Skeletal muscle satellite cell (primary cell): Measurements from ENCODE around the gene ATP8A2.

Experiments used
- H3K27me3 ChIP-seq: 2 replicates; pipeline ENCODE4 v1.7.0; 2013; ENCODE audit warnings: low read length; ENCODE audit not compliant: control insufficient read depth, insufficient read depth
- H3K36me3 ChIP-seq: 2 replicates; pipeline ENCODE4 v1.7.0; 2013; ENCODE audit warnings: mild to moderate bottlenecking, control low read depth, low read length; ENCODE audit not compliant: insufficient read depth
- H3K4me1 ChIP-seq: 2 replicates; pipeline ENCODE4 v1.7.0; 2013; ENCODE audit warnings: low read length; ENCODE audit not compliant: control insufficient read depth, insufficient read depth
- H3K4me2 ChIP-seq: 2 replicates; pipeline ENCODE4 v1.7.0; 2013; ENCODE audit warnings: mild to moderate bottlenecking, low read length
- H3K4me3 ChIP-seq: 2 replicates; pipeline ENCODE4 v1.7.0; 2013; ENCODE audit warnings: low read length
- H3K9ac ChIP-seq: 2 replicates; pipeline ENCODE4 v1.7.0; 2013; ENCODE audit warnings: mild to moderate bottlenecking, low read depth, low read length, moderate library complexity
- H3K9me3 ChIP-seq: replicated peaks from 2 replicates; pipeline ENCODE4 v1.7.0; 2013; ENCODE audit warnings: mild to moderate bottlenecking, control low read depth, low read length

ATP8A2 gene

DNA sequence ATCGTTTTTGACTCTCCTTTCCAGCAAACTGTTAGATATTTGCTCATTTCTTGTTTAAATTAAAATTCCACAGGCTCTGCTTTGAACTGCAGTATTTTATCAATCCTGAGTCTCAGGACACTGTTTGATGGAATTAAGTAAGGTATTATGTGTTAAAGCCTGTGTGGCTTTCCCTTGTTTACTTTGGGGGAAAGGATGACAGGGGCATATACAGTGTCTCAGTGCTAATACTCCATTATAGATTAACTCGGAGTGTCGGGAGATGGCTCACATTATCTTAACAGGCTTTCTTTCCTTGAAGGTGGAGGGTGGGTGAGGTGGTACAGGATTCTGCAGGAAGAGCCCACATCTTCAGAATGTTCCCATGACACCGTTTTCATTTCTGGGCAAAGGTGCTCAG, 595.4 kb downstream of the ATP8A2 start:
- Histone ChIP-seq H3K4me3 (no peak overlapping the region), H3K4me2 (no peak overlapping the region)

DNA sequence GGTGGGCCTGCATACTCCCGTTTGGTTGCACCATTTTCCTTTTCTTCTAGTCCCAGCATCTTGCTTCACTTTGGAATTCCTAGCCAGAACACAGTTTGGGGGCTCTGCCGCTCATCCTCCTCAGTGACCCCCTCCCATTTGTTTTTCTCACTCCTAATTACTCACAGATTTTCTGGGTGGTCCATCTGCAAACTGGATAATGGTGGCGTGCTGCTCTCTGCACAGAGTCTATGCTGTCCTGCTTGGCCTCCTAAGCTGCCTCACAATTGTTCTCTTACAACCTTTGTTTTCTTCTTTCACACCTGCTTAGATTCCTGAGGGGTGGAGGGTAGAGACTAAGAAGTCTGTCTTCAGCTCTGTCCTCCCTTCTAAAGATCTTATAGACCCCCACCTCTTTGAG, 599.3 kb downstream of the ATP8A2 start:
- no peak overlapping the region for H3K4me2 ChIP-seq
- H3K36me3 ChIP-seq, result no peaks in the 10 kb centered on the region
- H3K9ac ChIP-seq, result no peak overlapping the region
- no peak overlapping the region for H3K4me3 ChIP-seq
- no peaks in the 10 kb centered on the region for H3K4me1 ChIP-seq
- no peaks in the 10 kb centered on the region for H3K9me3 ChIP-seq
- no peaks in the 10 kb centered on the region for H3K27me3 ChIP-seq

More for the DNA sequence above, 595.4 kb downstream of the ATP8A2 start:
- H3K4me1 ChIP-seq, result no peaks in the 10 kb centered on the region
- H3K9ac ChIP-seq, result no peak overlapping the region
- H3K27me3 ChIP-seq, result no peaks in the 10 kb centered on the region
- H3K9me3 ChIP-seq, result no peaks in the 10 kb centered on the region
- no peaks in the 10 kb centered on the region for H3K36me3 ChIP-seq

DNA sequence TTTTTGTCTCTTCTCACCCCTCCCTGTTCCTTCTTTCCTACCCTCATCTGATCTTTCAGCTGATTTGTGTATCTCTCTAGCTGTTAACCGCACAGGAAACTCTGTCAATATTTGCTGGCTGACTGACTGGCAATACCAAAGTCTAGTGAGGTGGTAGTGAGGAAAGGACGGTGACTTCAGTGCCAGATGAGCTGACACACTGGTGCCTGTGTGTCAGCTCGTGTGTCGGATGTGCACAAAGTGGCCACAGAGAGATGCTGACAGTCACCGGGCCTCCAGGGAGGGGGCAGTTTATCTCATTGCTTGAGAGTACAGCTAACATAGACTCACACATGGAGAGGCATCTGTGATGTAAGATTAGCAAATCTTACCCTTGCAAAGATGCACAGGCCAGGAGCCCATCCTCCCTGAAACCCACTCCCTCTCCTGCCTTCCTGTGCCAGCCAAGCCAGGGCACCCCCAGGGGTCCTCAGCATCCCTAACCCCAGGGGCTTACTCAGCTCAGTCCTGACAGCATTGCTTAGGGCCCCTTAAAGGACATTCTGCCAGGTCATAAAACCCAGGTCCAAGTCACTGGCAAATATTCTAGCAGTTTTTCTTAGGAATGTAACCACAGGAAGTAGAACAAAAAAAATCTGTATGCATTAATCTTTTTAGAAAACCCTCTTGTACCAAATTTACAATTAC, 599.8 kb downstream of the ATP8A2 start:
- Histone ChIP-seq H3K4me1 (no peaks in the 10 kb centered on the region), H3K9ac (no peak overlapping the region), H3K36me3 (no peaks in the 10 kb centered on the region), H3K4me2 (no peak overlapping the region), H3K27me3 (no peaks in the 10 kb centered on the region), H3K9me3 (no peaks in the 10 kb centered on the region), H3K4me3 (no peak overlapping the region)

DNA sequence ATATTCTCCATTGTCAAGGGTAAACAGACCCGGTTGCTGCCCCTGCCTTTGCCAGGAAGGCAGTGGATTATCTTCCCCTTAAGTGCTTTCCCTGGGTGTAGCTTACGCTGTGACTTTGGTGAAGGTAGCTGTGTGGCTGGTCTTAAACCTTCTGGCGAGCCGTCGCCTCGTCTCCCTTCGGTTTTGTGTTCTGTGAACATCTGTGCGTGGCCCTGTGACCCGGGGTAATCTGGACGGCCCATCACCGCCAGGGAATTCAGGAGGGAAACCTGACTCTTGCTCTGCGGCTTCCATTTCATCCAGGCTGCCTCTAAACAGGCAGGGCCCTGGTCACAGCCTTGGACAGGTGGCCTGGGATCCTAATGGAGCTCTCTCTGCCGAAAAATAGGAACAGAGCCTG, 601.3 kb downstream of the ATP8A2 start:
- Histone ChIP-seq H3K4me3 (no peak overlapping the region), H3K36me3 (no peaks in the 10 kb centered on the region), H3K27me3 (peaks cover 3% of the 10 kb centered on the region), H3K9me3 (no peaks in the 10 kb centered on the region), H3K4me1 (no peaks in the 10 kb centered on the region), H3K4me2 (no peak overlapping the region), H3K9ac (no peak overlapping the region)

DNA sequence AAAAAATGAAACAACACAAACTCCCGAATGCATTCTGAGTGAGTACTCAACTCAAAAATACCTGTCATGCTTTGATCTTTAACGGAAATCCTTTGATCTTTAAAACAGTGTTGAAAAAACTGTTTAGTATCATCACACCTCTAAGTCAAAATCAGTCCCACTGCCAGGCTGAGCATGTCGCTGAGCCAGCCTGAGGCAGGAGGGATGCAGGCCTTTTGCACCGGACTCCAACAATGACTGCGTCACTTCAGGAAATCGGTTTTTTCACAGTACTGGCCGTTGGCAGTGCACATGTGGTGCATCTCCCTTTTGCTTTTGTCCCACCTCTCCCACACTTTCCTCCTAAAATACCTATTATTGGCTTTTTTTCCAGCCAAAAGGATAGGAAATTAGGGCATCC, 601.8 kb downstream of the ATP8A2 start:
- no peaks in the 10 kb centered on the region for H3K9me3 ChIP-seq
- no peak overlapping the region for H3K9ac ChIP-seq
- H3K27me3 ChIP-seq, result peaks cover 3% of the 10 kb centered on the region
- no peaks in the 10 kb centered on the region for H3K4me1 ChIP-seq
- H3K36me3 ChIP-seq, result no peaks in the 10 kb centered on the region
- no peak overlapping the region for H3K4me2 ChIP-seq
- H3K4me3 ChIP-seq, result no peak overlapping the region

DNA sequence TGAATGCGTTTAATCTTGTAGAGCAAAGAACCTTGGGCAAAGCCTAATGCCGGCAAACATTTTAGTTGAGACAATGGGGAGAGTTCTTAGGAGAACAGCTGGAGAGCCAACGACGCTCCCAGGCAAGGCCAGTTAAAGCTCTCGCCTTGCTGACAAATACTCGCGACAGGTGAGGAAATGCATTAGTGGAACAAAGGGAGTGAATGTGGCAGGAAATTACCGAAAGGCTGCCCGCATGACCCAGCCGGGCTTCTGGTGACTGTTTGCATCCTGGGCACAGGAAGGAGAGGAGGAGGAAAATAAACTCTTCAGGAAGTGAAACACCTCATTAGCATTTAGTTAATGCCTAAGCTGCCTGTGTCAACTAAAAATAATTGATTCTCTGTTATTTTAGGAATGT, 605.4 kb downstream of the ATP8A2 start:
- peaks cover 3% of the 10 kb centered on the region for H3K27me3 ChIP-seq
- H3K9me3 ChIP-seq, result no peaks in the 10 kb centered on the region
- H3K4me2 ChIP-seq, result no peak overlapping the region
- no peaks in the 10 kb centered on the region for H3K4me1 ChIP-seq
- no peaks in the 10 kb centered on the region for H3K36me3 ChIP-seq
- no peak overlapping the region for H3K9ac ChIP-seq
- no peak overlapping the region for H3K4me3 ChIP-seq

DNA sequence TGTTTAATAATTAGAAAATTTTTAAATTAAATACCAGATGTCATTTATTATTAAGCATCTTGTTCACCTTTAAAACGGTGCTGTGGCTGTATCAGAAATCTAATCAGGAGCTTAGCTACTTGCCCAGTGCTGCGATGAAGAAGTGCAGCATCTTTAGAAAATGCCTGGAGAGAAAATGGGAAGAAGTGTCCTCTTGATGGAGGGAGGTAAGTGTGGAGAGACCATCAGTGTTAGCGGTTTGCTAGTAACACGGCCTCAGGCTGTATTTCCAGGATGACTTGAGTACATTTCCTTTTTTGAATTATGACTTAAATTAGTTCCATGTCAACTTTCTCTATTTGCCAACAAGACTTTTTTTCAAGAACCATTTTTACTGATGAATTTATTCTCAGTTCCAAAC, 605.9 kb downstream of the ATP8A2 start:
- H3K36me3 ChIP-seq, result no peaks in the 10 kb centered on the region
- no peak overlapping the region for H3K4me3 ChIP-seq
- H3K27me3 ChIP-seq, result peaks cover 3% of the 10 kb centered on the region
- H3K4me2 ChIP-seq, result no peak overlapping the region
- H3K4me1 ChIP-seq, result no peaks in the 10 kb centered on the region
- no peaks in the 10 kb centered on the region for H3K9me3 ChIP-seq
- no peak overlapping the region for H3K9ac ChIP-seq

DNA sequence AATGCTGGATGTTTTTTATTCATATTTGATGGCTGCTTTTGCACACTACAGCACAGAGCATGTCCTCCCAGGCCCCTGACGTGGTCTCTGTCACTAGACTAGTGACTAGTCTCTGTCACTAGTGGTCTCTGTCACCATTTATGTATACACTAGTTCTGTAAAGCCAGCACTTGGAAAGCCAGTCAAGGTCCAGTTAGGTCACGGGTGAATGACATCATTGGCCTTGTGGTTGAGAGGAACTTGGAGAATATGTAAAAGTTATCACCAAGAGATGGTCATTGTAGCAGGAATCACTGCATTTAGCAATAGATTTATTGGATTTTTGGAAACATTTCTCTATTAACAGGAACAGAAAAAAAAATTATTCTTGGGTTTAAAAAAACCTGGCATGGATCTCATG, 607.2 kb downstream of the ATP8A2 start:
- Histone ChIP-seq H3K9ac (no peak overlapping the region), H3K36me3 (no peaks in the 10 kb centered on the region), H3K4me3 (no peak overlapping the region), H3K4me2 (no peak overlapping the region), H3K4me1 (no peaks in the 10 kb centered on the region), H3K27me3 (peaks cover 3% of the 10 kb centered on the region), H3K9me3 (no peaks in the 10 kb centered on the region)

DNA sequence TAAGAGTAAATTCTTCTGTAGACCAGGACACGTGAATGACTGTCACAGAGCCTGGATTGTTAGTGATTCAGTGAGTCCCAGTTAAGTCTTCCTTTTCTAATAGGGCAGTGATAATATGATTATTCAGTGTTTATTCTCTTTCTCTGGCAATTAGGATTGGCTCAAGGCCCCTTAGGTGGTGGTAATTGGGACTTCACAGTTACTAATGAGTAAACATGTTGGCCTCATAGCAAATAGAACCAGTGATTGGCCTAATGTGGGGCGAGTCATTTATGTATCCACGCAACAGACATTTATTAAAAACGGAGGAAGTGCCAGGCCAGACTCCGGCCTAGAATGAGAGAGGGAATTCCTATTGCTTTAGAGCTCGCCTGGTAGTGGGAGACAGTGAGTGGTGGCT, 607.6 kb downstream of the ATP8A2 start:
- Histone ChIP-seq H3K9ac (no peak overlapping the region), H3K4me2 (no peak overlapping the region), H3K27me3 (peaks cover 3% of the 10 kb centered on the region), H3K4me3 (no peak overlapping the region), H3K4me1 (no peaks in the 10 kb centered on the region), H3K9me3 (no peaks in the 10 kb centered on the region), H3K36me3 (no peaks in the 10 kb centered on the region)

DNA sequence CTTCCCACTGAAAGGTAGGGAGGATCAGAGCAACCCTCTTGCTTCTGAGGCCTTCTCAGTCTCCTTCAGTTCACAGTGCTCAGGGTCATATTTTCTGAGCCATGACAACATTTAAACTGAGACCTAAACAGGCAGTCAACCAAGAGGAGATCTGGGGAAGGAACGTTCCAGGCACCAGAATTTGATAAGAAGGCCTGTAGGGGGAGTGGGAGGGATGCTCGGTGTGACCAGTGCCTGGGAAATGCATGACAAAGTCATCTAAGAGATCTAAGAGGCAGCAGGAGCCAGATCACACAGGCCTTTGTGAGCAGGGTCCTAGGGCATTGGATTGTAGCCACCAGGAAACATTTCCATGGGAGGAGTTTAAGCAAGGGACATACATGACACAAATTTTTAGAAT, 608.5 kb downstream of the ATP8A2 start:
- Histone ChIP-seq H3K4me1 (no peaks in the 10 kb centered on the region), H3K9ac (no peak overlapping the region), H3K36me3 (no peaks in the 10 kb centered on the region), H3K9me3 (no peaks in the 10 kb centered on the region), H3K4me2 (no peak overlapping the region), H3K27me3 (peaks cover 3% of the 10 kb centered on the region), H3K4me3 (no peak overlapping the region)

DNA sequence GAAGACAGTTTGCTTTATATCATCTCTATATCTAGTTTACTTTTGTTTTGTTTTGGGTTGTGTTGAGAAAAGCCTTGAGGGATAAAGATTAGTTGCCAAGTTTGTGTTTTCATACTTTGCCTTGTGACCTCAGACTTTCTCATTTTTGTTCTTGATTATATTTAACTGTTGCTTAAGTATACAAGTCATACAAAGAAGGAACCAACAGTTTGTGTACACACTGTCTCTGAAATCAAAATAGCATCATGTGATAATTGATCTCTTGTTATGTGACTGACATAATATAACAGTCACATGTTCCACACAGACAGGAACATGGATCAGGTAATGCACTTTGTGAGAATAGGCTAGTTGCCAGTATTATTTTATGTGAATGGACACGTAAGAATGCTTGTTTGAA, 609.3 kb downstream of the ATP8A2 start:
- Histone ChIP-seq H3K36me3 (no peaks in the 10 kb centered on the region), H3K4me1 (no peaks in the 10 kb centered on the region), H3K9me3 (no peaks in the 10 kb centered on the region), H3K4me3 (no peak overlapping the region), H3K27me3 (peaks cover 3% of the 10 kb centered on the region), H3K4me2 (no peak overlapping the region), H3K9ac (no peak overlapping the region)

DNA sequence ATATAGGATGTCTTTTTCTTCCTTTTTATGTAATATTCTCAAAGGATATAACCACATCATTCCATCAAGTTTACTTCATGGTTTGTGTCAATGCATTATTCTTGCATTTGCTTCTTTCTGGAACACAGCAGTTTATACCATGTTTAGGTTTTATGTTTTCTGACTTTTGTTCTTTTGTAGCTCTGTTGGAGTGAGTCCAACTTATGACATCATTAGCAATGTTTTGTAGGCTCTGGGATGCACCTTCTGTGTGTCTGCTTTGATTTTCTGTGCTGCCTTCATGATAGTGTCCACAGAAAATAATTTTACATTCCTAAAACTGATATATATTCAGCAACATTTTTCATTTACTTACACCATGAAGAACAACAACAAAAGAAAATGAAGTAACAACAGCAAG, 611.1 kb downstream of the ATP8A2 start:
- Histone ChIP-seq H3K36me3 (no peaks in the 10 kb centered on the region), H3K9me3 (no peaks in the 10 kb centered on the region), H3K4me1 (no peaks in the 10 kb centered on the region), H3K27me3 (no peaks in the 10 kb centered on the region), H3K4me2 (no peak overlapping the region), H3K4me3 (no peak overlapping the region), H3K9ac (no peak overlapping the region)
